DOHH2 (cell line): ENCODE measurements around the gene ZNF135.

ENCODE experiments used
- H3F3A ChIP-seq: fragments of 200-600 bp; sonication (generic), shearing (Covaris generic); 2 replicates; pipeline ENCODE4 v1.6.0; 2016; ENCODE audit warnings: antibody characterized with exemption, mild to moderate bottlenecking; ENCODE audit not compliant: control insufficient read depth, insufficient read depth
- H3K27ac ChIP-seq: fragments of 200-600 bp; sonication (generic); 2 replicates; pipeline ENCODE4 v1.5.1; 2014; ENCODE audit warnings: low read depth, mild to moderate bottlenecking, low read length, moderate library complexity
- H3K27me3 ChIP-seq: fragments of 200-600 bp; sonication (generic); 2 replicates; pipeline ENCODE4 v1.6.1; 2014; ENCODE audit warnings: mild to moderate bottlenecking, low read length, mixed read lengths; ENCODE audit not compliant: control insufficient read depth
- H3K36me3 ChIP-seq: fragments of 200-600 bp; sonication (generic); 2 replicates; pipeline ENCODE4 v1.6.1; 2014; ENCODE audit warnings: mild to moderate bottlenecking, low read length, moderate library complexity, mixed read lengths; ENCODE audit not compliant: control insufficient read depth
- H3K4me1 ChIP-seq: fragments of 200-600 bp; sonication (generic); 2 replicates; pipeline ENCODE4 v1.6.1; 2014; ENCODE audit warnings: mild to moderate bottlenecking, low read length, mixed read lengths; ENCODE audit not compliant: control insufficient read depth
- H3K4me2 ChIP-seq: fragments of 200-600 bp; sonication (generic); 2 replicates; pipeline ENCODE4 v1.6.0; 2014; ENCODE audit warnings: mild to moderate bottlenecking, low read length, moderate library complexity
- H3K4me3 ChIP-seq: fragments of 200-600 bp; sonication (generic); 2 replicates; pipeline ENCODE4 v1.5.1; 2014; ENCODE audit warnings: mild to moderate bottlenecking, low read length, mixed read lengths
- H3K79me2 ChIP-seq: fragments of 200-600 bp; sonication (generic); 2 replicates; pipeline ENCODE4 v1.6.1; 2014; ENCODE audit warnings: mild to moderate bottlenecking, low read length, mixed read lengths; ENCODE audit not compliant: control insufficient read depth
- H3K9me2 ChIP-seq: fragments of 200-600 bp; sonication (generic); replicated peaks from 2 replicates; pipeline ENCODE4 v1.6.1; 2014; ENCODE audit warnings: mild to moderate bottlenecking, low read length, mixed read lengths; ENCODE audit not compliant: control insufficient read depth
- H3K9me3 ChIP-seq: fragments of 200-600 bp; sonication (generic); 2 replicates; pipeline ENCODE4 v1.6.1; 2014; ENCODE audit warnings: antibody characterized with exemption, low read length, mixed read lengths; ENCODE audit not compliant: control insufficient read depth, insufficient read depth
- H4K20me1 ChIP-seq: fragments of 200-600 bp; sonication (generic); 2 replicates; pipeline ENCODE4 v1.6.0; 2014; ENCODE audit warnings: low read depth, mild to moderate bottlenecking, antibody characterized with exemption, low read length, moderate library complexity; ENCODE audit not compliant: control insufficient read depth, insufficient read depth
- EZH2phosphoT487 ChIP-seq: fragments of 200-600 bp; sonication (generic); IDR thresholded peaks from 2 replicates; pipeline ENCODE4 v1.6.1; 2017; ENCODE audit warnings: borderline replicate concordance, mild to moderate bottlenecking, antibody characterized with exemption, low read length, moderate library complexity, mixed read lengths
- TF ChIP-seq, protein P1 (sequence below): fragments of 200-600 bp; sonication (generic); IDR thresholded peaks from one replicate; pipeline ENCODE4 v1.5.1; 2014; ENCODE audit warnings: antibody characterized with exemption, mild to moderate bottlenecking, low read depth, low read length; ENCODE audit not compliant: poor library complexity, severe bottlenecking

The ZNF135 gene

DNA sequence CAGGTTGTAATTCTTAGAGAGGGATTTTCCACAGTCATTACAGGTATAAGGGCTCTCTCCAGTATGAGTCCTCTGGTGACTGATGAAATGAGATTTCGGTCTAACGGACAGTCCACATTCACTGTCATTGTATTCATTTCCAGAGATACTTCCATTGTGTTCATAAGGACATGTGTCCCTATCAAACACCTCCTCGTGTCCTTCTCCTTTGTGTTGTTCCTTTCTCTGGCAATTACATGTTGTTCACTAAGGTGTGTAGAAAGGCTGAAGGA lies 49.4 kb downstream of the ZNF135 start:
- Histone ChIP-seq H3K4me3 (no peak overlapping the region), H3K79me2 (no peaks in the 10 kb centered on the region), H3K4me1 (no peaks in the 10 kb centered on the region), H4K20me1 (no peaks in the 10 kb centered on the region), H3K4me2 (no peak overlapping the region), H3K27me3 (no peaks in the 10 kb centered on the region), H3K27ac (no peak overlapping the region), H3K9me3 (peaks cover 37% of the 10 kb centered on the region), H3K36me3 (no peaks in the 10 kb centered on the region), H3K9me2 (no peaks in the 10 kb centered on the region), H3F3A (no peaks in the 10 kb centered on the region)
- TF ChIP-seq, protein P1, sequence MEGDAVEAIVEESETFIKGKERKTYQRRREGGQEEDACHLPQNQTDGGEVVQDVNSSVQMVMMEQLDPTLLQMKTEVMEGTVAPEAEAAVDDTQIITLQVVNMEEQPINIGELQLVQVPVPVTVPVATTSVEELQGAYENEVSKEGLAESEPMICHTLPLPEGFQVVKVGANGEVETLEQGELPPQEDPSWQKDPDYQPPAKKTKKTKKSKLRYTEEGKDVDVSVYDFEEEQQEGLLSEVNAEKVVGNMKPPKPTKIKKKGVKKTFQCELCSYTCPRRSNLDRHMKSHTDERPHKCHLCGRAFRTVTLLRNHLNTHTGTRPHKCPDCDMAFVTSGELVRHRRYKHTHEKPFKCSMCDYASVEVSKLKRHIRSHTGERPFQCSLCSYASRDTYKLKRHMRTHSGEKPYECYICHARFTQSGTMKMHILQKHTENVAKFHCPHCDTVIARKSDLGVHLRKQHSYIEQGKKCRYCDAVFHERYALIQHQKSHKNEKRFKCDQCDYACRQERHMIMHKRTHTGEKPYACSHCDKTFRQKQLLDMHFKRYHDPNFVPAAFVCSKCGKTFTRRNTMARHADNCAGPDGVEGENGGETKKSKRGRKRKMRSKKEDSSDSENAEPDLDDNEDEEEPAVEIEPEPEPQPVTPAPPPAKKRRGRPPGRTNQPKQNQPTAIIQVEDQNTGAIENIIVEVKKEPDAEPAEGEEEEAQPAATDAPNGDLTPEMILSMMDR, result no peak
- no peak for TF ChIP-seq EZH2phosphoT487

DNA sequence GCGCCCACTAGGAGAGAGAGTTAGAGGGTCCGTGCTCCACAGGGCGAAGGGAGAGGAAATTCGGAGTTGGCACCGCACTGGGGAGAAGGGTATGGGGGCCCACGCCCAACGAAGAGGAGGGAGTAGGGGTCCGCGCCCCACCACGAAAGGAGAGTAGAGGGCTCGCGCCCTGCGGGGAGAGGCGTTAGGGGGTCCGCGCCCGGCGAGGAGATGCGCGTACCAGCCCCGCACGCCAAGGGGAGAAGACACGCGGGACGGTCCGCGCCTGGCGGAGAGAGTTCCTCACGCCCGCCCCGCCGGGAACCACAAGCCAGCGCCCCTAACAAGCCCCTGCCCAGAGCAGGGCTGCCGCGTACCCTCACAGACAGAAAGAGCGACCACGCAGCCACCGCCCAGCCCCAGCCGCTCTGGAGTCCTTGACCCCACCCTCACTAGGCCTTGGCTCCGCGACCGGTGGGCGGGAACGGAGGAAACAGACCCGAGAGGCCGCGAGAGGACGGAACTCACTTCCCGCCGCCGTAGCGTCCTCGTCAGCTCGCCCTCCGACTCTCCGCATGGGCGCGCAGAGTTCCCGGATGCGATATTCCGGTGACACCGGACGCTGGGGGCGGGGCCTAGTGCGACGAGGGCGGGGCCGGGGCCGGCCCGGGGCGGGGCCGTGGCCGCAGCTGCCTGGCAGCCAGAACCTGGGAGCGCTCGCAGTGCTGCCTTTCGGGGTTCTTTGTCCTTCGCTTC lies 58.9 kb downstream of the ZNF135 start:
- Histone ChIP-seq H3K36me3 (no peaks in the 10 kb centered on the region), H4K20me1 (no peaks in the 10 kb centered on the region), H3K9me2 (no peaks in the 10 kb centered on the region), H3K4me3 (no peak overlapping the region), H3K9me3 (peaks cover 47% of the 10 kb centered on the region), H3F3A (no peaks in the 10 kb centered on the region), H3K79me2 (no peaks in the 10 kb centered on the region), H3K27me3 (no peaks in the 10 kb centered on the region), H3K27ac (no peak overlapping the region), H3K4me1 (no peaks in the 10 kb centered on the region), H3K4me2 (no peak overlapping the region)
- TF ChIP-seq EZH2phosphoT487, result no peak
- TF ChIP-seq, protein P1, result no peak

DNA sequence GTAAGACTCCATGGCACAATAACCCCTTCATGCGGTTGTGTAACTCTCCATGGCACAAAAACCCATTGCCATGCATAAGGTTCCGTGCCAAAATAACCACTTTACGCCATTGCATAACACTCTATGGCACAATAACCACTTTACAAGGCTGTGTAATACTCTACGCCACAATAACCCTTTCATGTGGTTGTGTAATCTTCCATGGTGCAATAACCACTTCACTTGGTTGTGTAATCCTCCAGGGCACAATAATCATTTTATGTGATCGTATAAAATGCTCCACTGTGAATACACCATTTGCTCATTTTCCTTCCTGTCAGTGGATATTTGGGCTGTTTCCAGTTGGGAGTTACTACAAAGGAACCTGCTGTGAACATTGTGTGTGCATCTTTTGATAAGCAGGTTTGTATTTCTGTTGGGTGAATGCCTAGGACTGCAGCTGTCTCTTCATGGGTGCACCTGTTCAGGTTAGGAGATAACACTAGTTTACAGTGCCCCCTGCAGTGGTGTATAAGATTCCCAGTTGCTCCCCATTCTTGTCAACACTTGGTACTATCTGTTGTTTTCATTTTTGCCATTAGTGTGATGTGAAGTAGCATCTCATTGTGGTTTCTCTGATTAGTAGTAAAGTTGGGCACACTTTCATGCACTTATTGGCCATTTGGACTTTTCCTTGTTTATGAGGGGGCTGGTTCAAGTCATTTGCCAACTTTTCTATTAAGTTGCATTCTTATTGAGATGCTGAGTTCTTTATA lies 60.1 kb downstream of the ZNF135 start:
- Histone ChIP-seq H3K9me2 (no peaks in the 10 kb centered on the region), H3K27me3 (no peaks in the 10 kb centered on the region), H3K27ac (no peak overlapping the region), H3K9me3 (peaks cover 55% of the 10 kb centered on the region), H3F3A (no peaks in the 10 kb centered on the region), H3K4me3 (no peak overlapping the region), H3K79me2 (no peaks in the 10 kb centered on the region), H3K4me1 (no peaks in the 10 kb centered on the region), H3K36me3 (no peaks in the 10 kb centered on the region), H3K4me2 (no peak overlapping the region), H4K20me1 (no peaks in the 10 kb centered on the region)
- TF ChIP-seq EZH2phosphoT487, result no peak
- TF ChIP-seq, protein P1, result no peak
